AG04450 (cell line): ENCODE measurements around the gene NUP188. TPM values are rescaled to one million over a fixed set of nuclear protein-coding genes. Genes with fewer than 3 reads are reported as not detected.

Experiments
- CTCF ChIA-PET: fragments of 300-600, 350-600 bp; formaldehyde crosslinking; extraction: SDS; loops from one replicate; lab custom pipeline; 2022; ENCODE audit warnings: antibody characterized with exemption, inconsistent platforms; lab: Charles Lee
- POLR2A ChIA-PET: fragments of 350-600 bp; formaldehyde crosslinking; extraction: SDS; loops from one replicate; lab custom pipeline; 2021; ENCODE audit warnings: antibody characterized with exemption, inconsistent platforms; lab: Yijun Ruan, JAX
- DNase-seq: peaks from one replicate; pipeline ENCODE4 v3.0.0-alpha.2; 2011; ENCODE audit warnings: low read depth, low spot score
- H3K27ac ChIP-seq: one replicate; pipeline ENCODE4 v1.5.1; 2012; ENCODE audit warnings: low read depth, low read length, control low read depth
- H3K27me3 ChIP-seq: one replicate; pipeline ENCODE4 v1.6.0; 2012; ENCODE audit warnings: low read length; ENCODE audit not compliant: control insufficient read depth, insufficient read depth
- H3K4me3 ChIP-seq: 2 replicates; pipeline ENCODE4 v1.5.1; 2011; ENCODE audit warnings: mild to moderate bottlenecking, low read depth, low read length, control low read depth
- H3K9me3 ChIP-seq: 2 replicates; pipeline ENCODE4 v1.5.1; 2012; ENCODE audit warnings: low read length; ENCODE audit not compliant: control insufficient read depth, insufficient read depth
- CTCF ChIP-seq: IDR thresholded peaks from 2 replicates; pipeline ENCODE4 v1.5.1; 2011; ENCODE audit warnings: low read depth, low read length, control low read depth, inconsistent platforms
- polyA plus RNA-seq: library from polyadenylated mRNA; depleted of rRNA; stranded (reverse); fragments of >200 nt; gene quantifications from 2 replicates; pipeline ENCODE4 v1.2.3, GENCODE V29; 2011

NUP188 gene
- polyA plus RNA-seq, 1 experiment: 46.3 TPM

GRCh38 chr9:128913048-128913900 lies 34.2 kb upstream of the NUP188 start:
- ChIA-PET CTCF (interaction anchor here (0.9 kb wide), 1 partner anchor 15 kb away, joined by 4 read pairs; no protein-coding TSS in a partner anchor), POLR2A (interaction anchor here (0.7 to 0.8 kb wide), 2 partner anchors 25 to 51 kb away, joined by 3 to 8 read pairs; no protein-coding TSS in a partner anchor)
- Histone ChIP-seq H3K27me3 (no peaks in the 10 kb centered on the region), H3K4me3 (no peak overlapping the region), H3K27ac (peak overlapping the region; percentile 93), H3K9me3 (peaks cover 8% of the 10 kb centered on the region; the same call in 1 of the 2 replicates)
- TF ChIP-seq CTCF: no peak
- DNase-seq: no peak

GRCh38 chr9:128913995-128914772 lies 33.3 kb upstream of the NUP188 start:
- H3K27ac ChIP-seq: no peak overlapping the region
- H3K4me3 ChIP-seq: no peak overlapping the region
- peaks cover under 1% of the 10 kb centered on the region; the same call in 1 of the 2 replicates for H3K9me3 ChIP-seq
- no peak for TF ChIP-seq CTCF
- DNase-seq: no peak
- CTCF ChIA-PET: no interaction called here
- H3K27me3 ChIP-seq: no peaks in the 10 kb centered on the region
- POLR2A ChIA-PET: interaction anchor here (0.6 kb wide), 1 partner anchor 17 kb away, joined by 3 read pairs; no protein-coding TSS in a partner anchor

- no peak overlapping the region for H3K4me3 ChIP-seq
- DNase-seq: no peak
- ChIA-PET POLR2A (interaction anchor here (0.8 kb wide), 1 partner anchor 35 kb away, joined by 5 read pairs; no protein-coding TSS in a partner anchor), CTCF (interaction anchor here (0.6 to 0.7 kb wide), 3 partner anchors 53 to 98 kb away, joined by 3 to 5 read pairs (median 4); no protein-coding TSS in a partner anchor)
- no peak overlapping the region for H3K27ac ChIP-seq
- no peaks in the 10 kb centered on the region; the same call in 1 of the 2 replicates for H3K9me3 ChIP-seq
- no peak for TF ChIP-seq CTCF
- no peaks in the 10 kb centered on the region for H3K27me3 ChIP-seq
Observed at GRCh38 chr9:128916204-128916603, 31.3 kb upstream of the NUP188 start.

- POLR2A ChIA-PET: interaction anchor here (0.8 kb wide), 1 partner anchor 36 kb away, joined by 5 read pairs; no protein-coding TSS in a partner anchor
- DNase-seq: no peak
Observed at GRCh38 chr9:128916745-128917144, 30.8 kb upstream of the NUP188 start.

More at GRCh38 chr9:128916745-128917144, 30.8 kb upstream of the NUP188 start:
- H3K27me3 ChIP-seq: no peaks in the 10 kb centered on the region
- TF ChIP-seq CTCF: no peak
- no peak overlapping the region for H3K4me3 ChIP-seq
- H3K27ac ChIP-seq: peak overlapping the region; percentile 47
- H3K9me3 ChIP-seq: no peaks in the 10 kb centered on the region; the same call in 1 of the 2 replicates
- CTCF ChIA-PET: interaction anchor here (0.6 kb wide), 2 partner anchors 54 to 67 kb away, joined by 4 to 5 read pairs; no protein-coding TSS in a partner anchor
